RPMI7951 (cell line): ENCODE data around the gene OTX2. TPM values are rescaled to one million over a fixed set of nuclear protein-coding genes. Genes with fewer than 3 reads are reported as not detected.

ENCODE experiments used
- DNase-seq: peaks from one replicate; pipeline ENCODE4 v3.0.0-alpha.2; 2012; ENCODE audit warnings: low read depth
- total RNA-seq: library from RNA; depleted of rRNA; stranded (reverse); fragments of >200 nt; shearing (Covaris generic); gene quantifications from 2 replicates; pipeline ENCODE4 v1.2.3, GENCODE V29; 2014; rRNA removed

Gene OTX2
- total RNA-seq, 1 experiment from 2014 or later = not detected

DNA sequence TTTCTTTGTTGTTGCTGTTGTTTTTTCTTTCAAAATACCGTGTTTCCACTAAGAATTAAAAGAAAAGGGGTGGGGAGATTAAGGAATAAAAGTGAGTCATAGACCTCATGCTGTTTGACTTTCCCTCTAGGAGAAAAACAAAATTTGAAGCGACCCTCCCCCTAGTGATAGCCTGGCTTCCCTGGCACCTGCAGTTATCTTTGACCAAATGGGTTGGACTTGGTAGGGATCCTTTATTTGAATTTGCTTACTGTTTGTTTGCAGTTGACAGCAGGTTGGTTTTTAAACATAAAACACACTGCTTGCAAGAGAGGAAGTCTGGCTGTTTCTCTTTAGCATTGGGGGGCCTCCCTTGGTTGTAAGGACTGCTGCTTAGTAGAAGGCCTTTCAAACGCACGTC, 14.0 kb downstream of the OTX2 start:
- no peak for DNase-seq

- no peak for DNase-seq
Observed at GRCh38 chr14:56795284-56795622, 15.0 kb downstream of the OTX2 start.

DNA sequence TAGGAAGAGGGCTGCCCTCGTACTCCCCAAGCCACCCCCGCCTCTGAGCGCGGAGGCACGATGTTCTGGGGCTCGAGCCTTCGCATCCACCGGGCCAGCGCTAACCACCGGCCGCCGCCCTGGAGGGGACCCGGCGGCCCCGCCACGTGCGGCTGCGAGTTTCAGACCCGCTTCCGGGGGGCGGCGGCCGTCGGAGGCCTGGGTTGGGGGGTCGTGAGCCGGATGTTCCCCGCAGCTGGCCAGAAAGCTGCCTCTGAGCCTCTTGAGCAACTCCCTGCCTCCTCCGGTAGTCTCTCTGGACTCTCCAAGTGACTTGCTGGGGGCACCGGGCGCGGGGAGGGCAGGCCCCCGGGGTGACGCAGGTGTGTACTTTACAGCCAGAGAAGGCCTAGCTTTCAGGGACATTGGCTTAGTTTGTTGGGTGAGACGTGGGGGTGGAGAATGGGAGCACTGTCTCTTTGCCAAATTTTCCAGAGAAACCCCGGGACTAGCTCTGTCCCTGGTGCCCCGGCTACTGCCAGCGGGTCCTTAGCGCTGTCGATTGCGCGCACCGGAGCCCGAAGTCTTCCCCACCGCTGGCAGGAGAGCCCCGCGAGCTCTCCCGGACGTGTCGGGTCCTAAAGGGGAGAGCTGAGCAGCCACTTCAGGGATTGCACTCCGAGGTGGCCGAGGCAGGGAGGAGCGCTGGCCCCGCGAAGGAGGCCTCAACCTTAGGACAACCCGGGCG, 15.6 kb downstream of the OTX2 start:
- no peak for DNase-seq

DNA sequence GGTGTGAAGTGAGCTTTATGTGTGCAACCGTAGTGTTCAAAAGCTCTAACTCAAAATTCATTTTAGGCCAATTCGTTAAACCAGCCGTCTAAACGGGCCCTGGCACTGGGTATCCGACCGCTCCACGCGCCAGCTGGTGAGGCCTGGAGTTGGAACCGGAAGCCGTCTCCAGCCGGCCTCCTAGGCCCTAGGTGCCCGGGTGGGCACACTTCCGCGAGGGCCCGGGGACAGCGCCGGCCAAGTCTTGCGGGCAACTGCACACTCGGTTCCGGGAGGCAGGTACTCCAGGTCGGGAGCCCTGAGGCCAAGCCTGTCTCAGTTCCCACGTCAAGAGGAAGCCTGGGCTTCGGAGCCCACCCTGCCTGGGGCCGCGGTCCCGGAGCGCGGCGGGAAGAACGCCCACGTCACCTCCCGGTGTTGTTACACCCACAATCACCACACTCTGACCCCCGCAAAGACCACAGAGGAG, 16.2 kb downstream of the OTX2 start:
- DNase-seq = no peak

DNA sequence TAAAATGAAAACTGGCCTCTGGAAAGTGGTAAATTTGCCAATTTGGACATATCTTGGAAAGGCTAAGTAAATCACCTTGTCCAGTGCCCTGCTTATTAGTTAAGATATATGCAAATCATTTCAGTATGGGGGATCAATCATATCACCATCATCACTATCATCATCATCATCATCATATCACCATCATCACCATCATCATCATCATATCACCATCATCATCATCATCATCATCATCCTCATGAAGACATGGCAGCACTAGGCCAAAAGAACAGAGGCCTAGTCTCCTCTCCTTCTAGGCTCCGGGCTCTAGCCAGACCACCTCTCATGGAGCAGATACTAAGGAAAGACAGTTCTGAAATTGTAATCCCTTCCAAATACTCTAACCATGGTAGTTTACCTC, 20.3 kb downstream of the OTX2 start:
- no peak for DNase-seq

GRCh38 chr14:56787530-56787929, 22.7 kb downstream of the OTX2 start:
- no peak for DNase-seq

DNA sequence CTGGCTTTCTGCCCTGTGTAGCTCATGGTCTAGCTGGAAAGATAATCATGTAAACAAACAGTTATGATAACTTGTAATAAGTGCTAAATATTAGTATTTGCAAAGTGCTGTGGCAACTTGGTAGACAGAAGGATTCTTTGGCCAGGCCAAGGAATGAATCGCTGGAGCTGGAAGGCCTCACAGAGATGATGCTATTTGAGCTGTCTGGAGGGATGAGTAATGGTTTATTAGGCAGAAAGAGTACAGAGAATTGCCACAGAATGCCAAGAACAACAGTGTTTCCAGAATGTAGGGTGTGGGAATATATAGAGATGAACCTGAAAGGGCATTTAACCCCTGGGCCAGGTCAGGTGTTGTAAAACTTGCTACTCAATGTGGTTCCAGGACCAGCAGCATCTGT, 27.6 kb downstream of the OTX2 start:
- no peak for DNase-seq

- no peak for DNase-seq
Observed at GRCh38 chr14:56774503-56774902, 35.8 kb downstream of the OTX2 start.

DNA sequence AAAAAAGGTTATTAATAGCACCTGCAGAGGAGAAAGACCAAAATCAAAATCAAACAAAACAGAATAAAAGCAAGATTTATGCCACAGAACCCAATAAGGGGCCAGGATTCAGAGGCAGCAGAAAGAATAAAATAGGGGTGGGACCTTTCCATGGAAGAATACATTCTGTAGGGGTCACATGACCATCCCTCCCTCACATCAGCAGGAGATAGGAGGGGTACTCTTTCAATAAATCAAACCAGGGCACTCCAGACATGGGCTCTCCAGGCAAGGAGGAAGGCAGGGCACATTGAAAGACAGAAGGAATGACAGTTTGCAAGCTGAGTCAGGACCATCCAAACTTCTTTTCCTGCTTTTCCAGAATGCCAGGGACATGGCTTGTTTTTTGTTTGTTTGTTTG, 39.8 kb downstream of the OTX2 start:
- no peak for DNase-seq

DNA sequence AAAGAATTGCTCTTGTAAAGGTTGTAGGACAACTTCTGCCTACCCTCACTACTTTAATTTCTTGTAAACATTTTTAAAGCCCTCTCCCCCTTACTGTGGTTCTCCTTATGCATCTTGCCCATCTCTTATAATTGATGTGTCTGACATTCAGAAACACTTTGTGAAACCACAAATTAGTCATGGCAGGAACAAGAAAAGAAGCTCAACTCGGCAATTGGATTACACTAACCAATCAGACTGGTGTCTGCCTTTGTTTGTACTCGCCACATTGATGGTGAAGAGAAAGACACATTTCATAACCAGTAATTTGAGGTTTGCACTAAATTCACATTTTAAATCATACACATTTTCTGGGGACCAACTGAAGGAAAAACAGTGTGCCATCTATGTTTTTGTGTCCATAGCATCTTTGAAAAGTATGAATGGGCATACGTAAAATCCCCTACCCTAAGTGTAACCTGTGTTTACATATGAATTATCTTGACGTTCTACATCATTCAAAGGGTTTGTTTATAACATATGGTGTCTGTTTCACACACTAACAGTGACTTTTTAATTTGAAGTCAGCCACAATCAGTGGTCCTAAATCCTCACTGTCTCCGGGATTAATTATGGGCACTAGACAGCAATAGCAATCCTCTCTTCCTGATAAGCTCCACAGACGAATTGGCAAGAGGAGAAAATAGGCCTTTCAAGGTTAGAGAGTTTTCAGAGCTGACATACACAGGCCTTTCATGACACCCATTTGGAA, 49.9 kb downstream of the OTX2 start:
- DNase-seq = peak; percentile 2

DNA sequence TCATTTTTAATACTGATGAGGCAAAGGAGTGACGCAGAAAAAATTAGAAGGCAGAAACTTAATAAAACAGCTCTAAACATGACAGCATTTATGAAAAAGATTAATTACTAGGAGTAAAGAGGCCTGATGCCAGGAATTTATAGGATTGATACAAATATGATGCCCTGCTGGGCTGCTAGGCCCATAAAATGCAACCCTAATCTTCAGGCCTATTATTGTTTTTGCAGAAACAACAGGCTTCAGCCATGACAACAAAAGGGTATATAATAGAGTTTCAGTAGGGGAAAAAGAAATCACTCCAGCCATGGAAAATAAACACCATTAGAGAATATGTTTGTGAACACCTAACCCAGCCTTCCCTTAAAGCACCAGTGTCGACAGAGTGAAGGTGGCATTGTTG, 50.6 kb downstream of the OTX2 start:
- no peak for DNase-seq

DNA sequence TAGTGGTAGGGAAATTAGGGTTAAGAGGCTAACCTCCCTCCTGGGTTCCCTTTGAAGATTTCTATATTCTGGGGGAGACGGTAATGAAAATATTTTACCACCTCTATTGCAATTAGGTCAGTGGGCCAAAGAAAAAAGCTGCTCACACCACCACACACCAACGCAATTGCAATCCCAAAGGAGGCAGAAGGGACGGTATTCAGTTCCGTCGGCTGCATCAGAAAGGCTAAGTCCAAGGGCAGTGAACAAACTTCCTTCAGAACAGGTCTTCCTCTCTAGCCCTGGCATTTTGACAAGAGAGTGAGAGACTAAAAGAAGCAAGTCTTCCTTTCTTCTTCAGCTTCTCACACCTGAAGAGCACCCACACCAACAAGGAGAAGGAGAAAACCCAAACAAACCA, 51.2 kb downstream of the OTX2 start:
- no peak for DNase-seq

GRCh38 chr14:56754921-56755320, 55.4 kb downstream of the OTX2 start:
- no peak for DNase-seq

GRCh38 chr14:56753396-56753795, 56.9 kb downstream of the OTX2 start:
- no peak for DNase-seq

DNA sequence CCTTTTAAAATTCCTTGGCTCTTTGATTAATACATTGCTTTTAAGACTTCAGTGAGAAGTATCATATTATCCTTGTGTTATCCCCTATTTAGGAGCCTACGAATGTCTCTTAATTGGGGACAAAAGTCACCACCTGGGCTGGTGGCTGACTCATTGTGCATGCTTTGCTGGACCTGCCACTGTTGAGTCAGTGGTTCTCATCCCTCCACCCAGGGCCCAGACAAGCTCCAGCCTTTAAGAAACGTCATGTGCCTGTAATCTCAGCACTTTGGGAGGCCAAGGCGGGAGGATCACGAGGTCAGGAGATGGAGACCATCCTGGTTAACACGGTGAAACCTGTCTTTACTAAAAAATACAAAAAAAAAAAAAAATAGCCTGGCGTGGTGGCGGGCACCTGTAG, 57.9 kb downstream of the OTX2 start:
- DNase-seq = no peak

DNA sequence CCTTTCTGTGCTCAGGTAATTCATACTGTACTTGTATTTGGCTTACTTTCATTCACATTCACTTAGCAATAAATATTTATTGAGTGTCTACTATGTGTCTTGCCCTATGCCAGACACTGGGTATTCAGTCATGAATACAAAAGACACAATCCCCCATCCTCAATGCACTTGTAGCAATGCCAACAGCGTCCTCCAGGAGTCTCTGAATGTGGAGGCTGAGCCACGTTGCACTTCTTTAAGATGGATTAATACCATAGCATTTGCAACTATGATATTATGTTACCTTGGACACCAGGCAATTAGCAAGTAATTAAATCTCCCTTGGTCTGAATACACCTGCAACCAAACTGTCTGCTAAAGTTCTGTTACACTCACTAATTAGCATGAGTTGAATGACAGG, 58.8 kb downstream of the OTX2 start:
- DNase-seq = no peak

Other genes with a start within 250 kb of the OTX2 start
- gene TMEM260, start 230.7 kb downstream of the OTX2 start, total RNA-seq = 10.2 and 12.9 TPM in 2 replicates